HG03558 (cell line): ENCODE results near the gene ZNF609.

ENCODE experiments used
- ATAC-seq: cut with Tn5 transposase; IDR thresholded peaks from one replicate; pipeline ENCODE4 v1.9.1; 2021; ENCODE audit warnings: moderate number of reproducible peaks; ENCODE audit not compliant: unreplicated experiment; ENCODE audit errors: extremely low read depth

The ZNF609 gene

DNA sequence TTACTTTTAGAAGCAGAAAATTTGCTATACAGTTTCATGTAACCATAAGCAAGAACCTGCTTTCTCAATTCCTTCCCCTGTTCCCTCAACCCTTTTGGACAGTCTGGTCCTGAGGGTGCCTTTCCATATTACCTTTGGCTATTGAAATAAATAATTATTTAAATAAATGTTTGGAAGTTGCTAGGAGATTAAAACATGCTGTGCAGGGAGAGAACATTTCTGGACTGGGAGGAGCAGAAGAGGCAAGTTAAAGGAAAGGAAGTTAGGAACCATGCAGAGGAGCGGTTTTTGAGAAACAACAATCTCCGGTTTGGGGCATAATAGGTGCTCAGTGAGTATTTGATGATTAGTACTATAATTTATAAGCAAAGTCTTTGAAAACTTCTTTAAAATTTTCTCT lies 41.8 kb downstream of the ZNF609 start:
- no peak for ATAC-seq

DNA sequence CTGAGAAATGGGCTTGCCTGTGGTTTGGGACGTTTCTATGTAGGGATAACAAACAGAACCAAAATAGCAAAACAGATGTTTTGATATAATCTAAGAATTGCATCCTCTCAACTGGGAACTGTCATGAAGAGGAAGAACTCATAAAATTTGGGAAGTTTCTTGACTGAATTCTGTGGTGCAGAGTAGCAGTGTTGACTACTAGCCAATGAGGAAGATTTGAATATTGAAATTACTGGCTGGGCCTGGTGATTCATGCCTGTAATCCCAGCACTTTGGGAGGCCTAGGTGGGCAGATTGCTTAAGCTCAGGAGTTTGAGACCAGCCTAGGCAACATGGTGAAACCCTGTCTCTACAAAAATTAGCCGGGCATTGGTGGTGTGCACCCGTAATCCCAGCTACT lies 42.2 kb downstream of the ZNF609 start:
- ATAC-seq = no peak

DNA sequence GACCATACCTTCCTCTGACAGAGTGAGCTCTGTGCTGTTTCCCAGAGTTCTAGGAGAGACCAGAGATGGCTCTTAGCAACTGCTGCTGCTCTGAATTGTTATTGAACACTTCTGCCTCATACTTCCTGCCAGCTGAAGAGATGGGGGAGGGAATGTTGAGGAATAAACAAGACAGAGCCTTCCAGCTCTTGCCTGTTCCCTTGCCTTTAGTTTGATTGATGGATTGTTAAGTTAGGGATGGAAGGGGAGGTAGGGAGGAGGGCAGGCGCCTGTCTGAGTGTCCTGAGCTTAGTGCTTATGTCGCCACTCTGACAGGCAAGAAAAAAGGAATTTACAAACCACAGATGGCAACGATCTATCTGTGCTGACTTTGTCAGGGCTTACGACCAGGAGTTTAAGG lies 42.8 kb downstream of the ZNF609 start:
- ATAC-seq = no peak

DNA sequence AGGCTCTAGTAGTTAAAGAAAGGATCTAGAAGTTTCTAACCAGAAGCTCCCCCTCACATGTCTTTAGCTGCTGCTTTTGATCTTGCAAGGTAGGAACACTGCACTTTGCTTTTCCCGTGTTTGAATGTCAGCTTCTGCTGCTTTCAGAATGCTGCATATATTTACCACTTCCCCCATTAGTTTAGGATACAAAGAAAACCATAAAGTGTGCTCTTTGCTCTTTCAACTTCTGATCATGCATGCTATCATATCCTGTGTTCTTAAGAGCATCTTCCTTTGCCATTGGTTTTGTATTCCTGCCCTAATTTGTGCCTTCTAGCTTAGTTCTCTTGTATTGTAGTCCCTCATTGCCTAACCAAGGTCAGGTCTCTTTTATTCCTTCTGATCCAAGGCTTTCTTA lies 43.3 kb downstream of the ZNF609 start:
- ATAC-seq = no peak

DNA sequence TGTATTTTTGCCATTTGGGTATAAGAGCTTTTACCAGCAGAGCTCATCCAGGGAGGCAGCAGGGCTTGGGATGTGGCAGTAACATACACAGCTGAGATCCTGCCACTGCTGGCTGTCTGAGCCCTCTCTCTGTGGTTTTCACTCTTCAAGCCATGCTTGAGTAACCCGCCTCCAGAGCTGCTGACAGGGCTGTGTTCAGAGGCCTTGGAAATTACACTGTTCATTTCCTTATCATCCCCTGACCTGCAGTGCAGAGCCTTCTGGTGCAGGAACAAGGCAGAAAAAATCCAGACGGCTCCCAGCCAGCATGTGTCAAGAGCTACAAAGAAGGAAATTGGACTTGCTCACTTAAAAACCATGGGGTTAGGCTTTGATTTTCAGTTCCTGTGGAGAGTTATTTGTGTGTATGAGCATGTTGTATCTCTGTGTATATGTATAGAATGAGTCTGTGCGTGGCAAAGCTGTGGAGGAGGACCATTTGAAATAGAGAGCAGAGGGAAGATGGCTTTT lies 47.0 kb downstream of the ZNF609 start:
- ATAC-seq = no peak

DNA sequence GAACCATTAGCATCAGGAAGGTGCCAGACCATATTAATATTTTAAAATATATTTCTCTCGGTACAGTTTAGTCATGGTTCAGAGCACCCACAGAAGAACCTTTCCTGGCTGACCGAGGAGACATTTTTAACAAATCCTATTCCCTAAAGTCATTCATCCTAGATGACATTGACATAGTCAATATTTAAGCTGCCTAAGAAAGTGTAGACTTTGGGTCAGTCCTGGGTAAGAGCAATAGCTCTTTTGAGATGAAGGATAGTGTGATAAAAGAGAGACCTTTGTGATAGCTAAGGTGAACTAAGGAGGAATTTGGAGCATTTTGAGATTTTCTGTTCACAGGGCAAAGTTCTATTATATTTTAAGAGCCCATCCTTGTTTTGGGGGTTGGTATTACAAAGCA lies 47.5 kb downstream of the ZNF609 start:
- no peak for ATAC-seq

DNA sequence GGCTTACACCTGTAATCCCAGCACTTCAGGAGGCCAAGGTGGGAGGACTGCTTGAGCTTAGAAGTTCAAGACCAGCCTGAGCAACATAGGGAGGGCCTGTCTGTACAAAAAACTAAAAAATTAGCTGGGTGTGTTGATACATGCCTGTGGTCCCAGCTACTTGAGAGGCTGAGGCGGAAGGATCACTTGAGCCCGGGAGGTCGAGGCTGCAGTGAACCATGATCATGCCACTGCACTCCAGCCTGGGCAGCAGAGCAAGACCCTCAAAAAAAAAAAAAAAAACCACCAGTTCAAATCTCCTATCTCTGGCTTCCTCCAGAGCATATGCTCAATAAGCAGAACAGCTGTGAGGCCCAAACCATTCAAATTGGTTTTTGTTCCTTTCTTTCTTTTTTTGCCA lies 53.4 kb downstream of the ZNF609 start:
- no peak for ATAC-seq

DNA sequence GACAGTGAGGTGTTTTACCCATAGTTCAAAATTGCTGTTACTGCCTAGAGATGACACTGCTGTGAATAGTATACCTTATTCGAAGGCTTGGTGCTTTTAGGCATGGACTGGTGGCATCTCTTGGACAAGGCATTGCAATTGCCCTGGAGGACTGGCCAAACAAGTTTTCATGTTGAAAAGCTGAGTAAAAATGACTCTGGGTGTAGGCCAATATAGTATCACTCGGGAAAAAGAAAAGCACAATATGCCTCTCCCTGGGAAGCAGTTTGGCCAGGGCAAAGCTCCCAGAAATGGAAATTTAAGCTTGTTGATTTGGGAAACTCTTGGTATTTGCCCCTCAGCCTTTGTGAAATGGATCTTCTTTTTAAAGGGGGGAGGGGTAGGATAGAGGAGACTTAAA lies 54.8 kb downstream of the ZNF609 start:
- ATAC-seq = no peak

DNA sequence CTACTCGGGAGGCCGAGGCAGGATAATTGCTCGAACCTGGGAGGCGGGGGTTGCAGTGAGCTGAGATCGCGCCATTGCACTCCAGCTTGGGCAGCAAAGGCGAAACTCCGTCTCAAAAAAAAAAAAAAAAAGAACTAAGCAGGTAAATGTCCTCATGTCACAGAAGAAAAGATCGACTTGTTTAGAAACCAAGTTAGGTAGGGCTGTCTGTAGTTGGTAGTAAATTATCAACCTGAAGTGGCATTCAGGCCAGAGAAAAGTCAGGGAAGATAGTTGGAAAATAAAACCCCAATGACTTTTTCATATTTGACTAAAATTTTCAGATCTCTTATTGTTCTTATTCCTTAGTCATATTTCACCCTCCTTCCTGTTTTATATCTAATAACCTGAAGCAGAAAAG lies 55.4 kb downstream of the ZNF609 start:
- no peak for ATAC-seq

DNA sequence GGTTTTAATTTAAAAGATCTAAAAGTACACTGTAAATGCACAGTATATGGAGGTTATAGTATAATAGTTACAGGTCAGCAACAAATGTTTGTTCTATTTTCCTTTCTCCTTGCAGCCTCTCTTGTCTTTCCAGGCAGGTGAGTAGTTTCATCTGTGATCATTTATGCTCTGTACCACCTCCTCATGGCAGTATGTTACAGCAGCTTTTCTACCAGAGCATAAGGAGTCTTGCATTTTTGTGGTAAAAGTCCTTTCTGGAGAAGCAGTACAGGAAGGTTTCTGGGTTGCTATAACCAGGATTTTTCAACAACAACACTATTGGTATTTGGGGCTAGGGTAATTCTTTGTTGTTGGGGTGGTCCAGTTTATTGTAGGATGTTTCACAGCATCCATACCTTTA lies 59.5 kb downstream of the ZNF609 start:
- no peak for ATAC-seq

DNA sequence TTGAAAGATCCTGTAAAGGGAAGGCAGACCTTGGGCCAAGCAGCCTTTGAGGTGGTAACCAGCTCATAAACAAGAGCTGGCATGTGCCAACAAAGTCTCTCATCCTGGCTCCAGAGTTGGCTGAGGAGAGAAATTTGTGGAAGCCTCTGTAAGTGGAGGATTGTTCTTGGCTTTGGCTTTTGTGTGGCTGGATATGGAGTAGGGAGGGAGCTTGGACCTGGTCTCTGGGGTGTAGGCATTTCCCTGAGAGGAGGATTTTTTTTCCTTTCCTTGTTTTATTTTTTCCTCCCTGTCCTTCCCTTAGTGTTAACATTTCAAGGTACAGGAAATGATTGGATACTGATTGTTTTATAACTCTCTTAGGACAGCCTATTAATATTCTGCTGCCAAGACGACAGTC lies 60.8 kb downstream of the ZNF609 start:
- ATAC-seq = no peak

DNA sequence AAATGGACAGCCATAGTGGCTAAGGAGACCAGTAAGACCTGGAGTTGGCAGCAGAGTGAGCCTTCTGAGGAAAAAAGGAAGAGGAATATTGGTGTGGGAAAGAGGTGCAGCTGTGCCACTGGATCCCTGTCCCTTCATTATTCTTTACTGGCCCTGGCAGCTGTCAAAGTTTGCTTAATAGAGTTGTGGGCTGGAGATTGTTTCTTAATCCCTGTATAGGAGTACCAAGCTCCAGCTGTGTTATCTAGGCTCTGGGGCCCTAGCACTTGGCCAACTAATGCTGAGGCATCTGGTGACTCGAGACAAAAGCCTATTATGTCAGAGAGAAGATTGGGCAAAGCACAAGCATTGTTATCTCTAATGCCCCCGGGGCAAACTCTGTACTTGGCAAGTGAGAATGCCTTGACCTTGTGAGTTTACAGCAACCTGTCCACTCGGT lies 61.4 kb downstream of the ZNF609 start:
- no peak for ATAC-seq

DNA sequence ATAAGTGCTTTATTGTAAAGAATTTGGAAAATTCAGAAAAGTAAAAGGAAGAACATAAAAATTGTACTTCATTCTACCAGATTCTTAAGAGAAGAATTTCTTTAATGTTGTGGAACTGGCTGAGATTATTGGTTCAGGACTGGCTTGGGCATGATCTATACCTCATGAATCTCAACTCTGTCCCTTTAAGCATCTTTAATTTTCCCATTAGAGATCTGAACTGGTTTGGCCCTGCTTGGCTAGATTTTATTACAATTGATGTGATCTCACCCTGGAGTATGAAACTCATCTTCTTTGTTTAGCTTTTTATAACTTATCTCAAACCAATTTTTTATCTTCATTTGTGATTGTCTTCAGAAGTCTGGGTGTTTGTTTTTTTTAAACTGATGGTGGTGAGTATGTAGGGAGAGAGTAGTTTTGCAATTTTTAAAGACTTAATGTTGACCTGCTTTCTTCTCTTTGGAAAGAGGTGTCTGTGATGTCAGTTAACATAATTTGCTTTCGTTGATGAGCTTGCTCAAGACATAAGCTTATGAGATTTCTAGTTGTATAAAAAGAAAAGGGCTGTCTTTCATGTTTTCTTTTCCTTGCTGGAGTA lies 61.9 kb downstream of the ZNF609 start:
- no peak for ATAC-seq

DNA sequence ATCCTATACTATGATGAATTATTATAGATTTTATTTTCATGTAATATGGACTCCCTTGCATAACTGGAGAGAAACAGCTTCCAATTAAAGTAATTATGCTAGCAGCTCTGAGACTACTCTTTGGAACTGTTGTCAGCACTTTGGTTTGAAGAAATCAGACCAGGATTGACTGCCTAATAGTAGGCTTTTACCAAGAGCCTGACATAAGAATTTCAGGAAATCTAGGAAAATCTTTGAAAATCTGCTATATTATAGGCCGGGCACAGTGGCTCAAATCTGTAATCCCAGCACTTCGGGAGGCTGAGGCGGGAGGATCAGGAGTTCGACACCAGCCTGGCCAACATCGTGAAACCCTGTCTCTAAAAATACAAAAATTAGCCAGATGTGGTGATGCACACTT lies 62.9 kb downstream of the ZNF609 start:
- ATAC-seq = no peak

DNA sequence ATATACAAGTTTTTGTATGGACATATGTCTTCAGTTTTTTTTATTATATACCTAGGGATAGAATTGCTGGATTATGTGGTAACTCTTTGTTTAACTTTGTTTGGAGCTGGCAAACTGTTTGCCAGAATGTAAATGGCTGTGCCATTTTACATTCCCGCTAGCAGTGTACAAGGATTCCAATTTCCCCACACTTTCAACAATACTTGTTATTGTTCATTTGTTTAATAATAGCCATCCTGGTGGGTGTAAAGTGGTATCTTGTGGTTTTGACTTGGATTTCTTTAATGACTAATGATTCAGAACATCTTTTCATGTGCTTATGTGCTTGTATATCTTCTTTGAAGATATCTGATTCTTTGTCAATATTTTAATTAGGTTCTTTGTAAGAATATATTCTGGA lies 64.4 kb downstream of the ZNF609 start:
- ATAC-seq = no peak

DNA sequence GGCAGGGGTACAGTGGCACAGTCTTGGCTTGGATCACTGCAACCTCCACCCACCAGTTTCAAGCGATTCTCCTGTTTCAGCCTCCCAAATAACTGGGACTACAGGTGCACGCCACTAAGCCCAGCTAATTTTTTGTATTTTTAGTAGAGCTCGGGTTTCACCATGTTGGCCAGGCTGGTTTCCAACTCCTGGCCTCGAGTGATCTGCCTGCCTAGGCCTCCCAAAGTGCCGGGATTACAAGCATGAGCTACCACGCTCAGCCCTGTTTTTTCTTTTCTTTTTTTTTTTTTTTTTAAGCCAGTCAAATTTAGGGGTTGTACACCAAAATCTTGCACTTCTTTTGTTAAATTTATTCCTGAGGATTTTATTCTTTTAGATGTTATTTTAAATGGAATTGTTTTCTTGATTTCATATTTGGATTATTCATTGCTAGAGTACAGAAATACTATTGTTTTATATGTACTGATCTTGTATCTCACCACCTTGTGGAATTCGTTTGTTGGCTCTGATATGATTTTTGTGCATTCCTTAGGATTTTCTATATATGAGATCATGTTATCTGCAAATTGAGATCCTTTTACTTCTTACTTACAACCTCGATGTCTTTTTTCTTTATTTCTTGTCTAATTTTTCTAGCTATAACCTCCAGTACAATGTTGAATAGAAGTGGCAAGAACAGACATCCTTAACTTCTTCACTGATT lies 65.6 kb downstream of the ZNF609 start:
- ATAC-seq = no peak

DNA sequence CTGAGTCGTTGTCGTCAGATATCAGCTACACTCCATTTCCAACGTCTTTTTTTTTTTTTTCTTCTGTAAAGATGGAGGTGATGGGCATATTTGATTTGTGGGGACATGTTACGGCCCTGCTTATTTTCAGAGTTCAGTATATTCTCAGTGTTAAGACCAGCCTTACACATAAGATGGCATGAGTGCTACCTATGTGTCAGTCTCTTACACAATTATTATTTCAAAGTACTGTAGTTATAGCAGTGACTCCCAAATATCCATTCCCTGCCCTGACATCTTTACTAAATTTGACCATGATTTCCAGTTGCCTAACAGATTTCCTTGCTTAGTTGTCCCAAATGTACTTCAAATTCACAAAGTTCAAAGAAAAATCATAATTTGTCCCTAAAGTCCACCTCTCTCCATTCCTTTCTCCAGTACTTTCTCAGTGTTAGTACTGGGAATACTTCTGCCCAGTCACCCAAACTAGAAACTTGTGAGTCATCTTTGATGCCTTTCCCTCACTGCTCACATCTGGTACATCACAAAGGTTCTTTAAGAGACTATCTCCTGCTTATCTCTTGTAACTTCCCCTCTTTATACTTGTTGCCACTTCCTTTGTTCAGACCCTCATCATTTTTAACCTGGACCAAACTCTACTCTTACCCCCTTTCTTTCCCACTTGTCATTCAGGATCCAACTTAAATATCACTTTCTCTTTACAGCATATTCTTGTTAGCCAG lies 67.0 kb downstream of the ZNF609 start:
- ATAC-seq = no peak

DNA sequence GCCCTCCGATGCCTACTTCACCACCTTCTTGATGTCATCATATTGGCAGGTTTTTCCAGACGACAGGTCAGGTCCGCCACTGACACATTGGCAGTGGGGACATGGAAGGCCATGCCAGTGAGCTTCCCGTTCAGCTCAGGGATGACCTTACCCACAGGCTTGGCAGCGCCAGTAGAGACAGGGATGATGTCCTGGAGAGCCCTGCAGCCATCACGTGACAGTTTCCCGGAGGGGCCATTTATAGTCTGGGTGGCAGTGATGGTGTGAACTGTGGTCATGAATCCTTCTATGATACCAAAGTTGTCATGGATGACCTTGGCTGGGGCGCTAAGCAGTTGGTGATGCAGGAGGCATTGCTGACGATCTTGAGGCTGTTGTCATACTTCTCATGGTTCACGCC lies 68.5 kb downstream of the ZNF609 start:
- ATAC-seq = no peak

DNA sequence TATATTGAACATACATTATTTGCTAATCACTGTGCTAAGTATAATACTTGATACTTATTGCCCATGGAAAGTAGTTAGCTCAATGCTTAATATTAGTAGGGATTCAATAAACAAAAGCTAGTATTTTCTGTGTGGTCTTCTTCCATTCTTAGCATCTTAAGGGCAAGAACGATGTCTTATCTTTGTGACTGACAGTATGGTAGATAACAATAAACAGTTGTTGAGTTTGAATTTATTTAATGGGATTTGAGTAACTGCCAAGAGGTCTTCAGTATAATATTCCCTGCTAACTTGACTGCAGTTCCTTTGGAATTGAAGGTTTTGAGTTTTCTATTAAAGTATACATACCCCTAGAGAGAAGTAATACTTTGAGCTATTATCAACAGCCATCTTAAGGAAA lies 70.1 kb downstream of the ZNF609 start:
- ATAC-seq = no peak

DNA sequence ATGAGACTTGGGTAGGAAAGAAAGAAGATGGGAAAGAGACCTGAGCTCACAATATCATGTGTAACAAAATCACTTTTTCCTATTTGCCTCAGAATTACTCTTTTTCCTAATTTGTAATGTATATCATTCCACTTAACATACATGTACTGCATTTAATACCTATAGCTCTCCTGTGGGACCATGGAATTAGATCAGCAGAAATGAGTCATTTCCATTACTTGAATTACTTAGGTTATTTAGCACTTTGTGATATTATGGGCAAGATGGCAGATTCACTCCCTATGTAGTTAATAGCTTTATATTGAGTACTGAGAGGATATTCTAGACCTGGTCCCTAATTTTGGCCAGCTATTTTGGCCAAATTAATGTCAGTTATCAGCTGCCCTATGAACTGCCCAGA lies 70.5 kb downstream of the ZNF609 start:
- no peak for ATAC-seq

DNA sequence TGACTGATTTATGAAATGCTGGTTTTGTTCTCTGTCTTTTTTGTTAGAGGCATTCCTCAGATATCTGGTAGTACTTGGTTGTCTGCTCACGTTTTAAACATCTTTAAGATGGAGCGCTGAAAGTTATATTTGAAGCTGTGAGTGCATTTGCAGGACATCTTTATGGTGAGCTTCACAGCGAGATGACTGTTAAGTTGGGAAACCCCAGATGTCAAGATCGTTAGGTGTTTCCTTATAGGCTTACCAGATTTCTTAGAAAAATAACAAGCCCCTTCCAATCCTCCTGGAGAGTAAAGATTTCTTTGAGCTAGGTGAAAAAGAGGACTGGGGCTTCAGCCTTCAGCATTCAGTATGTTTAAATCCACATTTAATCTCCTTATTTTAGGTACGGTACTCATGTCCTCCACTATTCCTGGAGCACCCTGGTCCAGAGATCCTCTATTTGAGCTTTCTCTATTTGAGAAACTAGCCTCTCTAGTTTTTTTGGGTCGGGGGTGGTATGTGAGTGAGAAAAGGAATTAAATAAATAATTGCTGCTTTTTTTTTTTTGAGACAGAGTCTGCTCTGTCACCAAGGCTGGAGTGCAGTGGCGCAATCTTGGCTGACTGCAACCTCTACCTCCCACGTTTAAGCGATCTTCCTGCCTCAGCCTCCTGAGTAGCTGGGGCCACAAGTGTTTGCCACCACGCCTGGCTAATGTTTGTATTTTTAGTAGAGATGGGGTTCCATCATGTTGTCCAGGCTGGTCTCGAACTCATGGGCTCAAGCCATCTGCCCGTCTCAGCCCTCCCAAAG lies 72.3 kb downstream of the ZNF609 start:
- ATAC-seq = no peak
